ENCODE data around the gene UHRF1. TPM values are rescaled to one million over a fixed set of nuclear protein-coding genes. Genes with fewer than 3 reads are reported as not detected.
"Not testable (repeated sequence)": the region's sequence is repeated elsewhere in the genome, so short reads cannot be mapped to it uniquely, and the experiment has no call there.

The UHRF1 gene
- total RNA-seq, 1 donor from 2014 or later: 1.2 TPM

GRCh38 chr19:4967738-4968461 lies 58.6 kb downstream of the UHRF1 start:
- DNase-seq (ENCODE audit: low spot score) (no peak), ATAC-seq (no peak)
- intact Hi-C loops (cut with DNase I): no loop called here

GRCh38 chr19:4968462-4969291 lies 59.4 kb downstream of the UHRF1 start, which contains the start of gene KDM4B:
KDM4B (plus strand) TSS chr19:4969113; CDS start chr19:5032891, 63,778 bp downstream.
- intact Hi-C loops (cut with DNase I): no loop called here
- DNase-seq (ENCODE audit: low spot score): peak; percentile 99
- peak; percentile 98 for ATAC-seq

GRCh38 chr19:4969292-4969771 lies 60.0 kb downstream of the UHRF1 start:
- intact Hi-C loops (cut with DNase I): no loop called here
- ATAC-seq: no peak
- no peak for DNase-seq (ENCODE audit: low spot score)

GRCh38 chr19:4969772-4970531 lies 60.7 kb downstream of the UHRF1 start:
- intact Hi-C loops (cut with DNase I): loop anchor here (10.0 kb wide), 1 partner anchor 55 kb away; no protein-coding TSS in a partner anchor
- DNase-seq (ENCODE audit: low spot score): no peak

GRCh38 chr19:4970558-4971423 lies 61.5 kb downstream of the UHRF1 start:
- no peak for ATAC-seq
- intact Hi-C loops (cut with DNase I): loop anchor here (10.0 kb wide), 1 partner anchor 54 kb away; no protein-coding TSS in a partner anchor

More at GRCh38 chr19:4969772-4970531, 60.7 kb downstream of the UHRF1 start:
- no peak for ATAC-seq

GRCh38 chr19:4971424-4971793 lies 62.1 kb downstream of the UHRF1 start:
- ATAC-seq (no peak), DNase-seq (ENCODE audit: low spot score) (no peak)
- intact Hi-C loops (cut with DNase I): loop anchor here (10.0 kb wide), 1 partner anchor 53 kb away; no protein-coding TSS in a partner anchor

More at GRCh38 chr19:4970558-4971423, 61.5 kb downstream of the UHRF1 start:
- DNase-seq (ENCODE audit: low spot score): no peak

- intact Hi-C loops (cut with DNase I): loop anchor here (10.0 kb wide), 1 partner anchor 53 kb away; no protein-coding TSS in a partner anchor
- DNase-seq (ENCODE audit: low spot score): no peak
- ATAC-seq: no peak
These were observed 62.7 kb downstream of the UHRF1 start for GRCh38 chr19:4971816-4972495.

- intact Hi-C loops (cut with DNase I): loop anchor here (10.0 kb wide), 1 partner anchor 52 kb away; no protein-coding TSS in a partner anchor
- no peak for ATAC-seq
These were observed 63.4 kb downstream of the UHRF1 start for GRCh38 chr19:4972509-4973230.

GRCh38 chr19:4974880-4975469 lies 65.7 kb downstream of the UHRF1 start:
- intact Hi-C loops (cut with DNase I): loop anchor here (10.0 kb wide), 1 partner anchor 50 kb away; no protein-coding TSS in a partner anchor
- ATAC-seq (no peak), DNase-seq (ENCODE audit: low spot score) (no peak)

More at GRCh38 chr19:4972509-4973230, 63.4 kb downstream of the UHRF1 start:
- DNase-seq (ENCODE audit: low spot score): no peak

GRCh38 chr19:4975601-4976000 lies 66.3 kb downstream of the UHRF1 start:
- DNase-seq (ENCODE audit: low spot score); ATAC-seq: not testable (repeated sequence)
- intact Hi-C loops (cut with DNase I): loop anchor here (10.0 kb wide), 1 partner anchor 49 kb away; no protein-coding TSS in a partner anchor

- DNase-seq (ENCODE audit: low spot score) (peak; percentile 78), ATAC-seq (peak; percentile 92)
- intact Hi-C loops (cut with DNase I): loop anchor here (10.0 kb wide), 1 partner anchor 48 kb away; no protein-coding TSS in a partner anchor
These were observed 67.3 kb downstream of the UHRF1 start for GRCh38 chr19:4976401-4977298.

- ATAC-seq (peak; percentile 59), DNase-seq (ENCODE audit: low spot score) (no peak)
- intact Hi-C loops (cut with DNase I): loop anchor here (10.0 kb wide), 1 partner anchor 47 kb away; no protein-coding TSS in a partner anchor
These were observed 68.2 kb downstream of the UHRF1 start for GRCh38 chr19:4977299-4978174.

GRCh38 chr19:4979211-4979807 lies 70.0 kb downstream of the UHRF1 start:
- DNase-seq (ENCODE audit: low spot score) (no peak), ATAC-seq (no peak)
- intact Hi-C loops (cut with DNase I): loop anchor here (10.0 kb wide), 1 partner anchor 45 kb away; no protein-coding TSS in a partner anchor

- intact Hi-C loops (cut with DNase I): no loop called here
- DNase-seq (ENCODE audit: low spot score) (no peak), ATAC-seq (no peak)
These were observed 70.8 kb downstream of the UHRF1 start for GRCh38 chr19:4980067-4980466.
